ENCODE results near the gene CKLF.

Gene CKLF

DNA sequence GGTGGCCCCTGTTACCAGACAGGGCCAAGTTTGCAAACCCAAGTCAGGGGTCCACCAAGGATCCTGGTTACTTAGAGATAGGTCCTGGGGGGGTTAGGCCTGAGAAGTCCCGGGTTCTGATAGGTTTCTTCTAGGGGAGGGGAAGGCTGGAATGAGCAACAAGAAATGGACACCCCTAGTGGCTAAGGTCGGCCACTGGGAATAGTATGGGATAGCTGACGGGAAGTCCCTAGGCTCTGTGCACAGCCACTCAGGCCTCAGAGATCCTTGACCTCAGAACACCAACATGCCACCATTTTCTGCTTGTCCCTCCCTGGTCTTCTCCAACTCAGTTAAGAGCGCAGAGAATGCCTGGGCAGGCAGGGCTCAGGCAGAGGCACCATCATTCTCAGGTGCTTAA, 15.9 kb upstream of the CKLF start:
- H2AFZ ChIP-seq (ENCODE audit: low read depth, low read length, severe bottlenecking): no peak overlapping the region
- no peaks in the 10 kb centered on the region for H3K27me3 ChIP-seq (ENCODE audit: low read length)
- no peak overlapping the region for H3K9ac ChIP-seq (ENCODE audit: low read length)
- H3K27ac ChIP-seq (ENCODE audit: low read depth, low read length): no peak overlapping the region
- H3K4me2 ChIP-seq (ENCODE audit: low read depth, low read length, poor library complexity, severe bottlenecking): no peak overlapping the region
- TF ChIP-seq, protein P1, sequence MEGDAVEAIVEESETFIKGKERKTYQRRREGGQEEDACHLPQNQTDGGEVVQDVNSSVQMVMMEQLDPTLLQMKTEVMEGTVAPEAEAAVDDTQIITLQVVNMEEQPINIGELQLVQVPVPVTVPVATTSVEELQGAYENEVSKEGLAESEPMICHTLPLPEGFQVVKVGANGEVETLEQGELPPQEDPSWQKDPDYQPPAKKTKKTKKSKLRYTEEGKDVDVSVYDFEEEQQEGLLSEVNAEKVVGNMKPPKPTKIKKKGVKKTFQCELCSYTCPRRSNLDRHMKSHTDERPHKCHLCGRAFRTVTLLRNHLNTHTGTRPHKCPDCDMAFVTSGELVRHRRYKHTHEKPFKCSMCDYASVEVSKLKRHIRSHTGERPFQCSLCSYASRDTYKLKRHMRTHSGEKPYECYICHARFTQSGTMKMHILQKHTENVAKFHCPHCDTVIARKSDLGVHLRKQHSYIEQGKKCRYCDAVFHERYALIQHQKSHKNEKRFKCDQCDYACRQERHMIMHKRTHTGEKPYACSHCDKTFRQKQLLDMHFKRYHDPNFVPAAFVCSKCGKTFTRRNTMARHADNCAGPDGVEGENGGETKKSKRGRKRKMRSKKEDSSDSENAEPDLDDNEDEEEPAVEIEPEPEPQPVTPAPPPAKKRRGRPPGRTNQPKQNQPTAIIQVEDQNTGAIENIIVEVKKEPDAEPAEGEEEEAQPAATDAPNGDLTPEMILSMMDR (IDR thresholded peaks at IDR 0.05; ENCODE audit: insufficient read depth, low read length, poor library complexity, severe bottlenecking): no peak
- no peak overlapping the region for H3K4me3 ChIP-seq (ENCODE audit: insufficient read depth, low read length, poor library complexity, severe bottlenecking)
- H3K9me2 ChIP-seq (replicated peaks; ENCODE audit: insufficient read depth, low read length): no peaks in the 10 kb centered on the region
- no peaks in the 10 kb centered on the region for H3F3A ChIP-seq (ENCODE audit: insufficient read depth)
- no peaks in the 10 kb centered on the region for H3K9me3 ChIP-seq (ENCODE audit: insufficient read depth, low read length)
- H3K79me2 ChIP-seq (ENCODE audit: insufficient read depth, low read length): no peaks in the 10 kb centered on the region
- H3K36me3 ChIP-seq (ENCODE audit: low read length): no peaks in the 10 kb centered on the region
- H4K20me1 ChIP-seq (ENCODE audit: low read depth, low read length): no peaks in the 10 kb centered on the region

DNA sequence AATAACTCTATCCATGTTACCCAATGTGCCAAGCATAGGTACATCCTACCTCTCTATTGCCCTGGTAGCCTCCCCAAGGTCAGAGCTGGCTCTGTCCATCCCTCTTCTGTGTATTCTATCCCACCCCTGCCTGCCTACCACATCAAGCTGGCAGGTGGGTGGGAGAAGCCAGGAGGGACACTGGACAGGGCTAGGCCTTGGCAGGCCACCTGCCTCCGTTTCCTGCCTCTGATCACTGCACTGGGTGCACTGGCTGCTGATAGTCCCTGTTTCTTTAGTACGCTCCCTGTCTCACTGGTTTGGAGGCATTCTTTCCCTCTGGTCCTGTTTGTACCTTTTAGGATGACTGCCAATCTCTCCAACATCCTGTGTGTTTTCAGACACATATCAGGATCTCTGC, 15.1 kb upstream of the CKLF start:
- Histone ChIP-seq H2AFZ (ENCODE audit: low read depth, low read length, severe bottlenecking) (no peak overlapping the region), H3K27ac (ENCODE audit: low read depth, low read length) (no peak overlapping the region), H3F3A (ENCODE audit: insufficient read depth) (no peaks in the 10 kb centered on the region), H3K4me2 (ENCODE audit: low read depth, low read length, poor library complexity, severe bottlenecking) (no peak overlapping the region), H3K79me2 (ENCODE audit: insufficient read depth, low read length) (no peaks in the 10 kb centered on the region), H4K20me1 (ENCODE audit: low read depth, low read length) (no peaks in the 10 kb centered on the region), H3K36me3 (ENCODE audit: low read length) (no peaks in the 10 kb centered on the region), H3K9me3 (ENCODE audit: insufficient read depth, low read length) (no peaks in the 10 kb centered on the region), H3K9ac (ENCODE audit: low read length) (no peak overlapping the region), H3K4me3 (ENCODE audit: insufficient read depth, low read length, poor library complexity, severe bottlenecking) (no peak overlapping the region), H3K9me2 (replicated peaks; ENCODE audit: insufficient read depth, low read length) (no peaks in the 10 kb centered on the region), H3K27me3 (ENCODE audit: low read length) (no peaks in the 10 kb centered on the region)
- TF ChIP-seq EZH2phosphoT487 (conservative IDR thresholded peaks at IDR 0.05; ENCODE audit: low read length): no peak
- TF ChIP-seq, protein P1 (IDR thresholded peaks at IDR 0.05; ENCODE audit: insufficient read depth, low read length, poor library complexity, severe bottlenecking): no peak

DNA sequence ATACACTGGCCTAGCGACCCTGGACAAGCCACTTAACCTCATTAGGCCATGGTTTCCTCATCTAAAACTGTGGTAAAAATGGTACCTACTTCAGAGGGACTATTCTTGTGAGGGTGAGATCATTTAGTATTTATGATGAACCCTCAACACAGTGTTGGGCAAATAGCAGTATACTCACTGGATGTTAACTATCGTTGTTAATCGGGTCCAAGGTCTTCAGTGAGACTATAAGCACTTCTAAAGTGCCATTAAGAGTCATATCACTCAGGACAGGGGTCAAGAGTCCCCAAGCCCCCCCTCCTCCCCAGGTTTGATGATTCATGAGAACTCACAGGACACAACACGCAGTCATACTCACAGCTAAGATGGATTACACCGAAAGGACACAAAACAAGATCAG, 13.5 kb upstream of the CKLF start:
- Histone ChIP-seq H2AFZ (ENCODE audit: low read depth, low read length, severe bottlenecking) (no peak overlapping the region), H3K4me2 (ENCODE audit: low read depth, low read length, poor library complexity, severe bottlenecking) (no peak overlapping the region)

More for the DNA sequence above, 13.5 kb upstream of the CKLF start:
- Histone ChIP-seq H3K4me3 (ENCODE audit: insufficient read depth, low read length, poor library complexity, severe bottlenecking) (no peak overlapping the region), H3K79me2 (ENCODE audit: insufficient read depth, low read length) (no peaks in the 10 kb centered on the region), H3K36me3 (ENCODE audit: low read length) (no peaks in the 10 kb centered on the region), H4K20me1 (ENCODE audit: low read depth, low read length) (no peaks in the 10 kb centered on the region), H3K9me2 (replicated peaks; ENCODE audit: insufficient read depth, low read length) (no peaks in the 10 kb centered on the region), H3K9me3 (ENCODE audit: insufficient read depth, low read length) (no peaks in the 10 kb centered on the region), H3K9ac (ENCODE audit: low read length) (no peak overlapping the region), H3K27ac (ENCODE audit: low read depth, low read length) (no peak overlapping the region), H3K27me3 (ENCODE audit: low read length) (no peaks in the 10 kb centered on the region), H3F3A (ENCODE audit: insufficient read depth) (no peaks in the 10 kb centered on the region)
- TF ChIP-seq, protein P1 (IDR thresholded peaks at IDR 0.05; ENCODE audit: insufficient read depth, low read length, poor library complexity, severe bottlenecking): no peak
- no peak for TF ChIP-seq EZH2phosphoT487 (conservative IDR thresholded peaks at IDR 0.05; ENCODE audit: low read length)
